ENCODE results near the gene ANXA10. TPM values are rescaled to one million over a fixed set of nuclear protein-coding genes. Genes with fewer than 3 reads are reported as not detected.

Gene ANXA10
- total RNA-seq, 1 donor: 1.1 TPM

- Histone ChIP-seq H3K4me1 (ENCODE audit: insufficient read depth, low read length) (peaks cover 47% of the 10 kb centered on the region), H3K27me3 (ENCODE audit: insufficient read depth, low read length) (no peaks in the 10 kb centered on the region), H2AFZ (ENCODE audit: low read length) (no peak overlapping the region), H3K79me2 (ENCODE audit: insufficient read depth, low read length) (no peaks in the 10 kb centered on the region), H3K27ac (ENCODE audit: low read depth, low read length) (peak overlapping the region; percentile 94), H3K4me2 (ENCODE audit: insufficient read depth, low read length) (peak overlapping the region; percentile 10), H3K4me3 (ENCODE audit: insufficient read depth, low read length) (no peak overlapping the region), H3K36me3 (ENCODE audit: insufficient read depth, low read length) (no peaks in the 10 kb centered on the region), H3K9me3 (ENCODE audit: low read depth, low read length) (no peaks in the 10 kb centered on the region), H4K20me1 (ENCODE audit: insufficient read depth, low read length) (no peaks in the 10 kb centered on the region)
- TF ChIP-seq, protein P1, sequence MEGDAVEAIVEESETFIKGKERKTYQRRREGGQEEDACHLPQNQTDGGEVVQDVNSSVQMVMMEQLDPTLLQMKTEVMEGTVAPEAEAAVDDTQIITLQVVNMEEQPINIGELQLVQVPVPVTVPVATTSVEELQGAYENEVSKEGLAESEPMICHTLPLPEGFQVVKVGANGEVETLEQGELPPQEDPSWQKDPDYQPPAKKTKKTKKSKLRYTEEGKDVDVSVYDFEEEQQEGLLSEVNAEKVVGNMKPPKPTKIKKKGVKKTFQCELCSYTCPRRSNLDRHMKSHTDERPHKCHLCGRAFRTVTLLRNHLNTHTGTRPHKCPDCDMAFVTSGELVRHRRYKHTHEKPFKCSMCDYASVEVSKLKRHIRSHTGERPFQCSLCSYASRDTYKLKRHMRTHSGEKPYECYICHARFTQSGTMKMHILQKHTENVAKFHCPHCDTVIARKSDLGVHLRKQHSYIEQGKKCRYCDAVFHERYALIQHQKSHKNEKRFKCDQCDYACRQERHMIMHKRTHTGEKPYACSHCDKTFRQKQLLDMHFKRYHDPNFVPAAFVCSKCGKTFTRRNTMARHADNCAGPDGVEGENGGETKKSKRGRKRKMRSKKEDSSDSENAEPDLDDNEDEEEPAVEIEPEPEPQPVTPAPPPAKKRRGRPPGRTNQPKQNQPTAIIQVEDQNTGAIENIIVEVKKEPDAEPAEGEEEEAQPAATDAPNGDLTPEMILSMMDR (IDR thresholded peaks at IDR 0.05; ENCODE audit: extremely low read depth, low read depth, low read length): no peak
- DNase-seq (ENCODE audit: insufficient read length, low spot score, missing footprints): peak; percentile 72
Observed at GRCh38 chr4:168098248-168098717, 5.9 kb downstream of the ANXA10 start.

- Histone ChIP-seq H3K27me3 (ENCODE audit: insufficient read depth, low read length) (no peaks in the 10 kb centered on the region), H3K4me1 (ENCODE audit: insufficient read depth, low read length) (peaks cover 47% of the 10 kb centered on the region), H3K27ac (ENCODE audit: low read depth, low read length) (peak overlapping the region; percentile 94), H3K79me2 (ENCODE audit: insufficient read depth, low read length) (no peaks in the 10 kb centered on the region), H4K20me1 (ENCODE audit: insufficient read depth, low read length) (no peaks in the 10 kb centered on the region), H3K4me3 (ENCODE audit: insufficient read depth, low read length) (no peak overlapping the region), H2AFZ (ENCODE audit: low read length) (no peak overlapping the region), H3K36me3 (ENCODE audit: insufficient read depth, low read length) (no peaks in the 10 kb centered on the region), H3K4me2 (ENCODE audit: insufficient read depth, low read length) (peak overlapping the region; percentile 10), H3K9me3 (ENCODE audit: low read depth, low read length) (no peaks in the 10 kb centered on the region)
- no peak for DNase-seq (ENCODE audit: insufficient read length, low spot score, missing footprints)
- TF ChIP-seq, protein P1 (IDR thresholded peaks at IDR 0.05; ENCODE audit: extremely low read depth, low read depth, low read length): no peak
Observed at GRCh38 chr4:168099195-168099594, 6.9 kb downstream of the ANXA10 start.

DNA sequence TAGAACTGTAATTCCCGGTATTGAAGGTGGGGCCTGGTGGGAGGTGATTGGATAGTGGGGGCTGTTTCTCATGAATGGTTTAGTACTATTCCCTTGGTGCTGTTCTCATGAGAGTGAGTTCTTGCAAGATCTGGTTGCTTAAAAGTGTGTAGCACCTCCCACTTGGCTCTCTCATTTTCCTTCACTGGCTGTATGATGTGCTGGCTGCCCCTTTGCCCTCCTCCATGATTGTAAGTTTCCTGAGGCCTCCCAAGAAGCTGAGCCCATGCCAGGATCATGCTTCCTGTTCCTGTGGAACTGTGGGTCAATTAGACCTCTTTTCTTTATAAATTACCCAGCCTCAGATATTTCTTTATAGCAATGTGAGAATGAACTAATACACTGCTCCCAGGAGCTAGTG is 8.7 kb downstream of the ANXA10 start:
- Histone ChIP-seq H4K20me1 (ENCODE audit: insufficient read depth, low read length) (no peaks in the 10 kb centered on the region), H3K4me1 (ENCODE audit: insufficient read depth, low read length) (peaks cover 37% of the 10 kb centered on the region), H3K36me3 (ENCODE audit: insufficient read depth, low read length) (no peaks in the 10 kb centered on the region), H2AFZ (ENCODE audit: low read length) (peak overlapping the region; percentile 55), H3K79me2 (ENCODE audit: insufficient read depth, low read length) (no peaks in the 10 kb centered on the region), H3K4me3 (ENCODE audit: insufficient read depth, low read length) (no peak overlapping the region), H3K27me3 (ENCODE audit: insufficient read depth, low read length) (no peaks in the 10 kb centered on the region), H3K4me2 (ENCODE audit: insufficient read depth, low read length) (no peak overlapping the region), H3K9me3 (ENCODE audit: low read depth, low read length) (no peaks in the 10 kb centered on the region), H3K27ac (ENCODE audit: low read depth, low read length) (no peak overlapping the region)
- TF ChIP-seq, protein P1 (IDR thresholded peaks at IDR 0.05; ENCODE audit: extremely low read depth, low read depth, low read length): no peak
- DNase-seq (ENCODE audit: insufficient read length, low spot score, missing footprints): no peak

- Histone ChIP-seq H4K20me1 (ENCODE audit: insufficient read depth, low read length) (no peaks in the 10 kb centered on the region), H3K4me3 (ENCODE audit: insufficient read depth, low read length) (no peak overlapping the region), H3K27ac (ENCODE audit: low read depth, low read length) (no peak overlapping the region), H3K79me2 (ENCODE audit: insufficient read depth, low read length) (no peaks in the 10 kb centered on the region), H3K36me3 (ENCODE audit: insufficient read depth, low read length) (no peaks in the 10 kb centered on the region), H3K9me3 (ENCODE audit: low read depth, low read length) (no peaks in the 10 kb centered on the region), H3K27me3 (ENCODE audit: insufficient read depth, low read length) (no peaks in the 10 kb centered on the region), H3K4me2 (ENCODE audit: insufficient read depth, low read length) (no peak overlapping the region), H3K4me1 (ENCODE audit: insufficient read depth, low read length) (peaks cover 25% of the 10 kb centered on the region), H2AFZ (ENCODE audit: low read length) (no peak overlapping the region)
- no peak for DNase-seq (ENCODE audit: insufficient read length, low spot score, missing footprints)
- TF ChIP-seq, protein P1 (IDR thresholded peaks at IDR 0.05; ENCODE audit: extremely low read depth, low read depth, low read length): no peak
Observed at GRCh38 chr4:168102403-168102802, 10.1 kb downstream of the ANXA10 start.

Data from osteoblast (primary cell).